AG04450 (cell line): ENCODE measurements around the gene CPOX. TPM values are rescaled to one million over a fixed set of nuclear protein-coding genes. Genes with fewer than 3 reads are reported as not detected.

Experiments used
- CTCF ChIA-PET: fragments of 300-600, 350-600 bp; formaldehyde crosslinking; extraction: SDS; loops from one replicate; lab custom pipeline; 2022; ENCODE audit warnings: antibody characterized with exemption, inconsistent platforms; lab: Charles Lee
- POLR2A ChIA-PET: fragments of 350-600 bp; formaldehyde crosslinking; extraction: SDS; loops from one replicate; lab custom pipeline; 2021; ENCODE audit warnings: antibody characterized with exemption, inconsistent platforms; lab: Yijun Ruan, JAX
- DNase-seq: peaks from one replicate; pipeline ENCODE4 v3.0.0-alpha.2; 2011; ENCODE audit warnings: low read depth, low spot score
- H3K27ac ChIP-seq: one replicate; pipeline ENCODE4 v1.5.1; 2012; ENCODE audit warnings: low read depth, low read length, control low read depth
- H3K27me3 ChIP-seq: one replicate; pipeline ENCODE4 v1.6.0; 2012; ENCODE audit warnings: low read length; ENCODE audit not compliant: control insufficient read depth, insufficient read depth
- H3K4me3 ChIP-seq: 2 replicates; pipeline ENCODE4 v1.5.1; 2011; ENCODE audit warnings: mild to moderate bottlenecking, low read depth, low read length, control low read depth
- H3K9me3 ChIP-seq: 2 replicates; pipeline ENCODE4 v1.5.1; 2012; ENCODE audit warnings: low read length; ENCODE audit not compliant: control insufficient read depth, insufficient read depth
- polyA plus RNA-seq: library from polyadenylated mRNA; depleted of rRNA; stranded (reverse); fragments of >200 nt; gene quantifications from 2 replicates; pipeline ENCODE4 v1.2.3, GENCODE V29; 2011
- TF ChIP-seq, protein P1 (sequence below): IDR thresholded peaks from 2 replicates; pipeline ENCODE4 v1.5.1; 2011; ENCODE audit warnings: low read depth, low read length, control low read depth, inconsistent platforms

Gene CPOX
- polyA plus RNA-seq, 1 experiment, result 19.6 TPM

DNA sequence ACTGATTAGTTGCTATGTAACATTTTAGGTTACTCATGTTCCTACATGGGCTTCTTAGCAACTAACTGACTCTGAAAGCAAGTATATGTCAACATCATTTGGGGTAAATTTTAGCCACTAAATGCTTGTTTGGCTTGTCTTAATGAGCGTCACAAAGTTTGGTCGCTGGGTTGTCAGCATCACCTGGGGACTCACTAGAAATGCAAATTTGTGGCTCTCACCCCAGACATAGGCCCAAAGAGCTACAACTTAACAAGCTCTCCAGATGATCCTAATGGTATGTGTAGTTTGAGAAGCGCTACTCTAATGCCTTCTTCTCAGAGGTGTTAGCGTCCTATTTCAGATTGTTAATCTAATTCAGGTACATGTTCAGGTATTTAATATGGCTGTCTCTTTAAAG, 32.7 kb upstream of the CPOX start:
- POLR2A ChIA-PET, result no interaction called here

DNA sequence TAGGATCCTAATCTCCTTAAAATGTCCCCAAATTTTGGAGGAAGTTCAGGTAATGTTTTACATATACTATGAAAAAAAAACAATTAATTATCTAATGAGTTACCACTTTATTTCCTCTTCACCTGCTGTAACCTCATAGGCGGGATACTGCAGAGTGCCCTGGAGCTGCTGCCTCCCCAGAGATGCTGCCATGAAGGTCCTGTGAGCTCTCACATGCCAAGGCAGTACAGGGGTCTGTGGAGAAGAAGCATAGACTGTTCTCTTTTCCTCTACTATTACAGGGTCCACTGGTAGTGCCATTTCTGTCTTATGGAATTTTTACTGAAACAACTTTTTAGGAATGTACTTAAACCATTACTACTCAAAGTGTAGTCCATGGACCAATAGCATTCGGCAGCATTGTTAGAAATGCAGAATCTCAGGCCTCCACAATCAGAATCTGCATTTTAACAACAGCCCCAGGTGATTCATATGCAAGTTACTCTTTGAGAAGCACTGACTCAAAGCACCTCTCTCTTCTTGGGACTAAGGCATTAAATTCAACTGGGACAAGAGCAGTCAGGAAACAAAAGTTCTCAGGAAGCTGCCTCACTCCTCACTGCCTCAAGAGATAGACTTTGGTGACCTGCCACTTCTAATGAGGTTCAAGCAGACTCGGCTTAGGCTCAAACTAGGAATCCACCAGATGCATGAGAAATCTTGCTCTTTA, 30.3 kb upstream of the CPOX start:
- Histone ChIP-seq H3K9me3 (no peaks in the 10 kb centered on the region), H3K27ac (no peak overlapping the region), H3K4me3 (no peak overlapping the region), H3K27me3 (no peaks in the 10 kb centered on the region)
- ChIA-PET POLR2A (no interaction called here), CTCF (no interaction called here)
- DNase-seq, result no peak
- TF ChIP-seq, protein P1, sequence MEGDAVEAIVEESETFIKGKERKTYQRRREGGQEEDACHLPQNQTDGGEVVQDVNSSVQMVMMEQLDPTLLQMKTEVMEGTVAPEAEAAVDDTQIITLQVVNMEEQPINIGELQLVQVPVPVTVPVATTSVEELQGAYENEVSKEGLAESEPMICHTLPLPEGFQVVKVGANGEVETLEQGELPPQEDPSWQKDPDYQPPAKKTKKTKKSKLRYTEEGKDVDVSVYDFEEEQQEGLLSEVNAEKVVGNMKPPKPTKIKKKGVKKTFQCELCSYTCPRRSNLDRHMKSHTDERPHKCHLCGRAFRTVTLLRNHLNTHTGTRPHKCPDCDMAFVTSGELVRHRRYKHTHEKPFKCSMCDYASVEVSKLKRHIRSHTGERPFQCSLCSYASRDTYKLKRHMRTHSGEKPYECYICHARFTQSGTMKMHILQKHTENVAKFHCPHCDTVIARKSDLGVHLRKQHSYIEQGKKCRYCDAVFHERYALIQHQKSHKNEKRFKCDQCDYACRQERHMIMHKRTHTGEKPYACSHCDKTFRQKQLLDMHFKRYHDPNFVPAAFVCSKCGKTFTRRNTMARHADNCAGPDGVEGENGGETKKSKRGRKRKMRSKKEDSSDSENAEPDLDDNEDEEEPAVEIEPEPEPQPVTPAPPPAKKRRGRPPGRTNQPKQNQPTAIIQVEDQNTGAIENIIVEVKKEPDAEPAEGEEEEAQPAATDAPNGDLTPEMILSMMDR, result no peak

More for the DNA sequence above, 32.7 kb upstream of the CPOX start:
- Histone ChIP-seq H3K27me3 (peaks cover 5% of the 10 kb centered on the region), H3K27ac (no peak overlapping the region), H3K9me3 (no peaks in the 10 kb centered on the region), H3K4me3 (no peak overlapping the region)
- TF ChIP-seq, protein P1, result no peak
- CTCF ChIA-PET, result no interaction called here
- no peak for DNase-seq

DNA sequence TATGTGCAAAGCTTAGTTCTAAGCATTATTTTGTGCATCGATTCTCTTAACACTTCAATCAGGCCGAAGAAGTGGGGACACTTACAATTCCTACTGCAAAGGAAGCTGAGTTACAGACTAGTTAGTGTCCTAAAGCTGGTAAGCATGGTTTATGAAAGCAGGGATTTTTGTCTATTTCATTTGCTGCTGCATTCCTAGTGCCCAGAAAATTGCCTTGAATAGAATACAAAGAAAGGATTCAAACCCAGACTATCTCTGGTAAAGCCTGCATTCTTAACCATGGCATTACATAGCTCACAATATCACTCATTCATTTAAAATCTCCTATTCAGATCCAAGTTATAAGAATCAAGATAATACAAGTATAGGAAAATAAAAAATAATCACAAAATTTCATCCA, 24.4 kb upstream of the CPOX start:
- ChIA-PET CTCF (interaction anchor here (0.5 kb wide), 1 partner anchor 78 kb away, joined by 3 read pairs; no protein-coding TSS in a partner anchor), POLR2A (no interaction called here)
- Histone ChIP-seq H3K27ac (no peak overlapping the region), H3K9me3 (no peaks in the 10 kb centered on the region), H3K27me3 (no peaks in the 10 kb centered on the region), H3K4me3 (no peak overlapping the region)
- DNase-seq, result no peak
- TF ChIP-seq, protein P1, result no peak

DNA sequence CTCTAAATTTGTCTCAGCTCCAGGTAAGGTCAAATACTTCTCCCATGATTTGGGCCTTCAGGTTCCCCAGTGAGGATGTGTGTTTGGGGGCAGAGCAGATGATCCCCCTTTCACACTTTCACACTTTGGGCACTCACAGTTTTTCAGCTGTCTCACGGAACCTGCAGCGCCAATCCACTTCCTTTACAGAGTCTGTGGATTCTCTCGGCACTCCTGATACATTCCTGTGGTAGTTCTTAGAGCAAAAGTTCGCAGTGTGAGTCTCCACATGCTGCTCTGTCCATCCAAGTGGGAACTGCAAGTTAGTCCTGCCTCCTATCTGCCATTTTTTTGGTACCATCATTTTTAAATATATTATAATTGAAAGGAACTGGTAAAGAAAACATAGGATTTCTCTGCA, 20.2 kb upstream of the CPOX start:
- CTCF ChIA-PET, result no interaction called here
- TF ChIP-seq, protein P1, result no peak
- no peak overlapping the region for H3K4me3 ChIP-seq
- H3K27ac ChIP-seq, result no peak overlapping the region
- H3K9me3 ChIP-seq, result no peaks in the 10 kb centered on the region
- DNase-seq, result no peak
- H3K27me3 ChIP-seq, result no peaks in the 10 kb centered on the region
- POLR2A ChIA-PET, result no interaction called here

DNA sequence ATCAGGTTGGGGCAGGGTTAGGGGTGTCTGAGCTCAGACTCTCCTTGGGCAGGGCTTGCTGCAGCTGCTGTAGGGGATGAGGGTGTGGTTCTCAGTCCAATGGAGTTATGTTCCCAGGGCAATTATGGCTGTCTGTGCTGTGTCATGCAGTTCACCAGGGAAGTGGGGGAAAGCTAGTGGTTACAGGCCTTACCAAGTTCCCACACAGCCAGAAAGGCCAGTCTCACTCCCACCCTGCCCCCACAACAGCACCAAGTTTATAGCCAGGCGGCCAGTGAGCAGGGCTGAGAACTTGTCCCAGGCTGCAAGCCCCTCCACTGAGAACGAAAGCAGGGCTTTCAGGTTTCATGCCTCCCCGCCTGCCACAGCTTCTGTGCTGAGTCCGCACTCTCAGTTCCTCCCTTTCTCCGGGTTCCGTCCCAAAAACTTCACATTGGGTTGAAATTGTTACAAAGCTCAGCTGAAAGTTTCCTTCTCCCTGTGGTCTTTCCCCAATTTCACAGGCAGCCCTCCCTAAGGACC, 19.6 kb upstream of the CPOX start:
- Histone ChIP-seq H3K27me3 (no peaks in the 10 kb centered on the region), H3K9me3 (no peaks in the 10 kb centered on the region), H3K4me3 (no peak overlapping the region), H3K27ac (no peak overlapping the region)
- ChIA-PET CTCF (interaction anchor here (0.7 kb wide), 1 partner anchor 15 kb away, joined by 3 read pairs; no protein-coding TSS in a partner anchor), POLR2A (no interaction called here)
- TF ChIP-seq, protein P1, result no peak
- no peak for DNase-seq
